GM18858 (cell line): Measurements from ENCODE around the gene JARID2.
A peak's percentile ranks its signal among the peaks of the same experiment; 100 is the strongest.
"Not testable (repeated sequence)": the region's sequence is repeated elsewhere in the genome, so short reads cannot be mapped to it uniquely, and the experiment has no call there.

Source experiments
- ATAC-seq: cut with Tn5 transposase; IDR thresholded peaks from one replicate; pipeline ENCODE4 v1.9.1; 2021; ENCODE audit not compliant: unreplicated experiment

Gene JARID2

GRCh38 chr6:15411766-15412165 is 165.9 kb downstream of the JARID2 start:
- no peak for ATAC-seq

- no peak for ATAC-seq
These were observed 166.9 kb downstream of the JARID2 start for GRCh38 chr6:15412767-15413166.

GRCh38 chr6:15413466-15414234 is 167.8 kb downstream of the JARID2 start:
- ATAC-seq, result no peak

GRCh38 chr6:15414235-15414612 is 168.4 kb downstream of the JARID2 start:
- no peak for ATAC-seq

- ATAC-seq, result not testable (repeated sequence)
These were observed 169.8 kb downstream of the JARID2 start for GRCh38 chr6:15415622-15416021.

GRCh38 chr6:15416932-15417509 is 171.2 kb downstream of the JARID2 start:
- no peak for ATAC-seq

GRCh38 chr6:15417811-15418210 is 171.9 kb downstream of the JARID2 start:
- no peak for ATAC-seq

- no peak for ATAC-seq
These were observed 173.6 kb downstream of the JARID2 start for GRCh38 chr6:15419493-15419892.

GRCh38 chr6:15420959-15421438 is 175.1 kb downstream of the JARID2 start:
- ATAC-seq, result peak; percentile 82

GRCh38 chr6:15421945-15422733 is 176.3 kb downstream of the JARID2 start:
- peak; percentile 32 for ATAC-seq

- no peak for ATAC-seq
These were observed 177.6 kb downstream of the JARID2 start for GRCh38 chr6:15423286-15423993.

- no peak for ATAC-seq
These were observed 180.1 kb downstream of the JARID2 start for GRCh38 chr6:15425947-15426346.

GRCh38 chr6:15426395-15426794 is 180.5 kb downstream of the JARID2 start:
- ATAC-seq, result no peak

GRCh38 chr6:15426901-15427300 is 181.0 kb downstream of the JARID2 start:
- no peak for ATAC-seq

GRCh38 chr6:15427331-15428070 is 181.6 kb downstream of the JARID2 start:
- no peak for ATAC-seq

- ATAC-seq, result no peak
These were observed 183.6 kb downstream of the JARID2 start for GRCh38 chr6:15429141-15430110.

- ATAC-seq, result no peak
These were observed 184.3 kb downstream of the JARID2 start for GRCh38 chr6:15430186-15430585.

- no peak for ATAC-seq
These were observed 185.1 kb downstream of the JARID2 start for GRCh38 chr6:15430931-15431405.
